ENCODE data around the gene MIB1.

MIB1 gene

DNA sequence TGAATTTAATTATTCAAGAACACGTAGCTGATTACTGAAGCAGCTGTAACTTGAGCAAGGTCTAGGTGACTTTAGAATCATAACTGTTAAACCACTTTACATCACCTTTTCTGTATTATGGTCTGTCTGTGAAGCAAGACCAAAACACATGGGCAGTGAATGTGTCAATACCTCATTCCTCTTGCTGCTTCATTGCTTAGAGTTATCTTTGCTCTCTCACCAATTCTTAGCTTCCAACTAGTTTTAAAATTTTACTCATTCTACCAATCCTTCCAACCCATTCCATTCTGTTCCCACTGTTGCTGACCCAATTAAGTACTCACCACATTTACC, 80.2 kb downstream of the MIB1 start:
- DNase-seq = no peak

DNA sequence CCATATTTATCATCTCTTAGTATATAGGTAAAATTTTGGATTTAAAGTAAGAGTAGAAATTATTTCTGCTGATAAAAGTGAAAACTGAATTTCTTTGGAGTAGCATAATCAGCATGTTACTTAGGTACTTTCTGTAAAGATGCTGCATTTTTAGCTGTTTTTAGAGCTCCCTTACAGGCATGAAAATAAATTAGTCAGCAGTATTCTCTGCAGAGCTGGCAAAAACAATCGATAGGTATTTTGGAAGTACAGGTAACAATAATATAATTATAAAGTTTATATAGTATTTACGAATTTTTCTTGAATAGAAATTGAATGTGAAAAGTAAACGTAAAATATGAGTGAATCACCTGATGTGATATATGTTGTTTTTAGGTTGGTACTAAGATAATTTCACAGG, 83.3 kb downstream of the MIB1 start:
- no peak for DNase-seq

DNA sequence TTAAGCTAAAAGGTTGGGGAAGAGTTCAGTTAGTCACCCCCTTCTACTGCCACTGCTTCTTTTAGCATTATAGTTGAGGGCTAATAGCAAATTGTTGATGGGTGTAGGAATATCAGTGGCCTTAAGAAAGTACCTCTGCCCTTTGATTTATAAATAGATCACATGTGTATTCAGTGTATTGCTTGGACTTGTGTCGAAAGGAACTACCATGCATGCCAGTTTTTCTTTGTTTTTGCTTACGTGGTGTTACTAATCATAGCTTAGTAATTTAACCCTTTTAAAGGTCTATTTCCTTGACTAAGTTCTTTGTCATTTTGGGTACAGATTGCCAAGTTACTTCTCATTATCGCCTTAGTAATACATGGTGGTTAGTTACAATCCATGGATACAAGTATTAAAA, 85.6 kb downstream of the MIB1 start:
- DNase-seq = no peak

DNA sequence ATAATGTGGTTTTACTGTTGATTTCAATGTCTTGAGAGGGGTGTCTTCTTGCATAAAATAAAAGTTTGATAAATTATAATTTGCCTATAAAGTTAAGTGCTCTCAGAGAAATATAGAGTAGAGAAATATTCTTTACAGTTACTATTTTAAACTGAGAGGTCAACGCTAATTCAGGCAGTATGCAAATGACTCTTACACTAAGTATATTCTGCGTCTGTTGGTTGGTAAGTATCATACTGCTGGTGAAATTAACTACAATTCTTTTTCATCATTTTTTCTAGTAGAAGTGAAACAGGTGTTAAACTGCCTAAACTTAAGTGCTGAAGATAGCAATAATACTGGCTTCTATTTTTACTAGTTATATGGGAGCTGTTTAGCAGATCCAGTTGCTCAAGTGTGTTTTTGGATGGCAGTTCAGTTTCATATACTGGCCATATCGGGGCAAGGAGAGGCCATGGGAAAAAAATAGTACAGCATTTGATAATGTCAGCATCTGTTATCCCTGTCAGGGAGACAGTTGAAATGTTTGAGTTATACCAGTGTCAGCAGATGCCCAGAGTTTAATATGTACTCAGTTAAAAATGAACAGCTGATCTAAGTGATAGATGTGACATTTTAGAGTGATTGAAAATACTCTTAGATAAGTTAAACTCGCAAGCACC, 86.2 kb downstream of the MIB1 start:
- DNase-seq = no peak

DNA sequence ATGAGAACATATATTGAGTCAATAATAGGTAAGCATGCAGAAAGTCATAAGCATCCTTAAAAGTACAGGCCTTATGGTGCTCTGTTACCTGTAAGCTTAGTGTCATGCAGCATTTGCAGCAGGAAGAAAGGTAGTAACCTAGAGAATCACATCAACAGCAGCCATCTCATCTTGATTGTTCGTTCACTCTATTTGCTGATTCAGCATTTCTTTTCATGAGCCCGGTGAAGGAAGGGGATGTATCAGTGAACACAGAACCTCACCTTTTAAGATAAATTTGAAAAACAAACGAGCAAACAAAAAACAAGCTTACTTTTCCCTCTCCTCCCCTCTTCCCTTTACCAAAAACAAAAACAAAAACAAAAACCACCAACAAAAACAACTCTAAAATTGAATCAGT, 89.9 kb downstream of the MIB1 start:
- no peak for DNase-seq

DNA sequence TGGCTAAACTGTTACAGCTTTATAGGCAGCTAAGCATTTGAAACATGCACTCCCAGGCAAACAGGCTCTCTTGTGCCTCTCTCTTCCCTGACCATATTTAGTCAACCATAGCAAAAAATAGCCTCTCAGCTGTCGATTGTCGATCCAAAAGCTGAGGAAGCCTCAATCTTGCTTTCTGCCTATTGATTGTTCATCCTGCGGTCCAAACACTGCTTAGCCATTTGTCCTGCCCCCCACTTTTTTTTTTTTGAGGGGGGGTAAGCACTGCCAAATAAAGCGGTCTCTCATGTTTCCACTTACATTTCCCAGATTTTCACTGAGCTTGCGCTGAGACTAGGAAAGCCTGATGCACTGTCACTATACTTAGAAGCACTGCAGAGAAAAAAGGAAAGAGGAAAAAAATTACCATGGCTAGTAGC, 90.8 kb downstream of the MIB1 start:
- DNase-seq = no peak

DNA sequence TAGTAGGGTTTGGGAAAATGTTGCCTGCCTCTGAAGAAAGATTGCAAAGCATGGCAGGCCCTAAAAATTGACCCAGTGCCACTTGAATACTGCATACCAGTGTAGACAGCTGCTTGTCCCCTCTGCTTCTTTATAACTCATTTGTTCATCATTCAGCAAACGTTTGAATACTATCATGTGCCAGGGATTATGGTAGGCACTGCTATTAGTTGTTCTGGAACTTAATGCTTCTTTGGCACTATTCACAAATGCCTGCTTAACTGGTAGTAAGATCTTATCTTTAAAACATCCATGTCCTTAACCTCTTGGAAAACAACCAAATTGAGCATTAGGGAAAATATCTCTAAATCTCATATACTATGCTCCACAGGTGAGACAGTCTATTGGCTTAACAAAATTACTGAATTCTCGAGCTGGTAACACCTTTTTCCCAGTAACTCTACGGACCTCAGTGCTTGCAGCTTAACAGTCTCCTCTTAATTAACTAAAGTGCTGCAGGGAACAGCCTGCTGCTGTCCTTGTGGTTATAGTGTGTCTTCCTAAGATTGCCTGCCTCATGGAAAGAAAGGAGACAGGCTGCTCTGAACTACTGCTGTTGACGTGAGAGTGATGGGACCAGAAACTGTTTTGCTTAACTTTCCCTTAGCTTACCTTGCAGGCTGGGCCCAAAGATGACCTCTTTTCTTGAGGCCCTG, 93.2 kb downstream of the MIB1 start:
- DNase-seq = no peak

DNA sequence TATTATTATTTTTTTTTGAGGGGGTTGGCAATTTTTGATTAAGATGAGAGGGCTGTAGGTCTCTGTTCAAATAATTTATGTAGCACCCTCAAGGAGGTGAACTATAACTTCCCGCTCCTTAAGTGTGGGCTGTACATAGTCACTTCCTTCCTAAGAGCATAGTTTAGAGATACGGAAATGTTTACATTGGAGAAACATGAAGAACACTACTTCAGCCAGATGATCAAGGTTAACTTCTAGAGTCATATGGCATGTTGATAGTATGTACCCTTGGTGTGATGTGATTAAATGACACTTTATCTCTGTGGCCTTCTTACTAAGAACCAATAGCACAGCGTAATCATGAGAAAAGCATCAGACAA, 93.7 kb downstream of the MIB1 start:
- no peak for DNase-seq

DNA sequence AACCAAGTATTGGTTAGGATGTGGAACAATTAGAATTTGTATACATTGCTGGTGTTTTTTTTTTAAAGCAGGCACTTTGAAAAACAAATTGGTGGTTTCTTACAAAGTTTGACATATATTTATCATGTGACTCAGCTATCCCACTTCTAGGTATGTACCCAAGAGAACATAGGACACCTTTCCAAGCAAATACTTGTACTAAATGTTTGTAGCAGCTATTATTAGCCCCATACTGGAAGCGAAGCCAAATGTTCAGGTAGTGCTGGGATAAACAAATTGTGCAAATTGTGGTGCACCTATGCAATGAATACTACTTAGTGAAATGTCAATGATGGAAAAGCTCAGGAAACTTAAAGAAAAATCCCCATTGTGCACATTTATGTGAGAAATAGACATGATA, 101.0 kb downstream of the MIB1 start:
- no peak for DNase-seq

DNA sequence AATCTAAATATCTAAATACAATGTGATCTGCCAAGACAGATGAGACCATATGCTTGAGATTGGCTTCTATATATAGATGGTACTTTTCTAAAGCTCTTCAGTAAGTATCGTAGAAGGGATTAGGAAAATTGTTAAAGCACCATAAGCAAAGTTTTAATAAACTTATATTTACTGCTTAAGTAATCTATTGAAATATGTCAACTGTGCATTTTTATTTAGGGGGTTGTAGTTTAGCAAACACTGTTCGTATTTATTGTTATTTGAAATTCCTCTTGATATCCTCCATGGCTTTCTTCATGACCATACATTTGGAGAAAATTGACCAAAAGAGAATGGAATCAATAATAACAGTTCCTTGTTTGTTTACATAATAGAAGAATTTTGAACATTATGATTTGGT, 102.7 kb downstream of the MIB1 start:
- DNase-seq = no peak

DNA sequence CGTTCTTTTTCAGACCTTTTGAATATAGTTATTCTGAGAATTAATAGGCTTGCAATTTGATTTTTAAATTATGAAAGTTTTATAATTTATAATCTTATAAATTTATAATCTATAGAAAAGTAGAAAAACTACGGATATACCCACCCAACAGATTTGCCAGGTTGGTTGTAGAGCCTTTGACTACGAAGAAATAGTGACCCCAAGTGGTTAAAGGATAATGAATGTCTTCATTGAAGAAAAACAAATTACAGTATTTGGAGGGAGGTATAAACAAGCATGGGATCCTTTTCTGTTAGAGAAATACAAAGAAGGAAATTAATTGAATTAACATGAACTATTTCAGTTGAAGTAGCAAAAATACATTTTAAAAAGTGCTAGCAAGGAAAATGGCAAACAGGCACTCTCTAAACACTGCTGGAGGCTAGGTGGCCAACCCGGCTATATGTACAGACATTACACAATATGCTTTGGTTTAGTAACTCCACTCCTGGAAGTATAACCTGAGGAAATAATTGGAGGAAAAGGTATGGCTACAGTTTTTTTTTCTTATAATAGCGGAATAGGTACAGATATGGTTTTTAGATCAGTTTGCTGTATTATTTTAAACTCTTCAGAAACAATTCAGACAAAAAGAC, 110.9 kb downstream of the MIB1 start:
- DNase-seq = no peak

DNA sequence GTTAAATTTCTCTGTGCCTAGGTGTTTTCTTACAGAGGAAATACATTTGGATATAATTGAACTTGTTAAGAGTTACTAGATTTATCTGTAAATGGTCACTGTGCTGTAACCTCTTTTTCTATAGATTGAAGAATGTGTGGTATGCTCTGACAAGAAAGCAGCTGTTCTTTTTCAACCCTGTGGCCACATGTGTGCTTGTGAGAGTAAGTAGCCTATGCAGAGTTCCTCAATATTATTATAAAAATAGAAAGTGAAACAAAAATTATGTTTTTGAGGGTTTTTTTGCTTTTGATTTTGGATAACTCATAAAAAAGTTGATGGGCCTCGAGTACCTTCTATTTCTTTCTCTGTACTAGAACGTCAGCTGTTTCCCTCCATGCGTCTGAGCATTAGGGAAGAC, 112.4 kb downstream of the MIB1 start:
- no peak for DNase-seq

DNA sequence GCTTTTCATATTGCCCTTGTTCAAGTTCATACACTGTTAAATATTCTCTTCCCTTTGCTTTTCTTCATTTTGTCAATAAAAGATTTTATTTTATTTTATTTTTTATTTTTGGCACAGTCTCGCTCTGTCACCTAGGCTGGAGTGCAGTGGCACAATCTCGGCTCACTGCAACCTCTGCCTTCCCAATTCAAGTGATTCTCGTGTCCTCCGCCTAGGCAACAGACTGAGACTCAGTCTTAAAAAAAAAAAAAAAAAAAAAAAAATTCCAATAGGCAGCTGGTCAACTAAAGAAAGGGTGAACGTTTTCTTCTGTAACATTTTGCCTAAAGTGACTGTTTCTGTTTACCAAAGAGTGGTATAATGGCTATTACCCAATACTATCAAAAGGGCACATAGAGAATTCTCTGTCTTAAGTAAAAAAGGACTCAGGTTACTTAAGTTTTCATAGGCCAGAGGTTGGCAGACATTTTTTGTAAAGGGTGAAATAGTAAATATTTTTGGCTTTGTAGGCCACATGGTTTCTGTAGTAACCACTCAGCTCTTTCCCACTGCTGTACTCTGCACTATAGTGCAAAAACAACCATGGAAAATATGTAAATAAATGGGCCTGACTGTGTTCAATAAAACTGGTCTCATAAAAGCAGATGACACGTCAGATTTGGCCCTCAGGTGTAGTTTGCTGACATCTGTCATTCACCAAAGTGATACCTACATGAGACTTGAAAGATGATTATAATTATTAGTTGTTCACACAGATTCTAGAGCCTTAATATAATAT, 113.4 kb downstream of the MIB1 start:
- no peak for DNase-seq

DNA sequence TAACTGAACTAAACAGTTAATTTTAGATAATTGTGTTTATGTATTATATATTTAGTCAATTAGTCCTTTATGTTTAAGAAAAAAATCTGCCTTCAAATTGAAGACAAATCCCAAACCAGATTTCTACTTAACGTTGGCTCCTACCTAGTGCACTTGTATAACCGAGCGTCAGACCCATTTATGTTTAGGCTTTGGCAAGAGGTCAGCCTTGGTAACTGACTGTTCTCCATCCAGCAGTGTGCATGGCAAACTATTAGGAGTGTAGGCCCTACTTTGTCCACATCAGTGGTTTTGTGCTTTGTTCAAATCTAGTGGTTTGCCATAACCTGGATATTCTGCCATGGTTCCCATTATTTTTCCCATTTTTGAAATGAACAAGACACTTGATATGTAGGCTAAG, 114.8 kb downstream of the MIB1 start:
- no peak for DNase-seq

DNA sequence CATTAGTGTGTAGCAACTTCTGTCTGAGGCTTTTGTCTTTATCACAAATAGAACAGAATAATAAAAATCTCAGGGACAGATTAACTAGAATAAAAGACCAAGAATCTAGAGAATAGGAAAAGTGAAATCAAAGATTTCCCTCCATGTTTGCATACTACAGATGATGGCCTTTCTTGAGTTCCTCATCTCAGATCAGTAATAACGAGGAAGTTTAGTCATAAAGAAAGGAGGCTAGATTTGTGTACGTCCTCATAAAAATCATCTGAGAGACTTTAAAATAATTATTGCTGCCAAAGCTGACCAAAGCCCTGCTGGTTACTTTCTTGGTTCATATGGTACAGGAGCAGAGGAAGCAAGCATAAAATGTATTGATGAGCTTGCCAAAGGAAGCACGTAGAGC, 117.3 kb downstream of the MIB1 start:
- DNase-seq = no peak

DNA sequence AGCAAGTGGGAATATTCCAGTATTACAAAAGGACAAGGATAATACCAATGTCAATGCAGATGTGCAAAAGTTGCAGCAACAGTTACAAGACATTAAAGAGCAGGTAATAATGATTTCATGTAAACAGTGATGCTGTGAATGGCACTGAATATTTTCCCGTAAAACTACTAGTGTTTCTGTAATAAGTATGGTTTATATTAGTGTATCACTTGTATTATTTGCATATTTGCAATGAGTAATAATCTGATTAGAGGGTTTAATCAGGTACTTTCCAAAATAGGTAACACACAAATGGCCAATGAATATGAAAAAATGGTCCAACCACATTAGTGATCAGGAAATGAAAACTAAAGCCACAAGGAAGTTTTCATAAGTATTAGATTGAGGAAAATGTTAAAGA, 118.0 kb downstream of the MIB1 start:
- no peak for DNase-seq

DNA sequence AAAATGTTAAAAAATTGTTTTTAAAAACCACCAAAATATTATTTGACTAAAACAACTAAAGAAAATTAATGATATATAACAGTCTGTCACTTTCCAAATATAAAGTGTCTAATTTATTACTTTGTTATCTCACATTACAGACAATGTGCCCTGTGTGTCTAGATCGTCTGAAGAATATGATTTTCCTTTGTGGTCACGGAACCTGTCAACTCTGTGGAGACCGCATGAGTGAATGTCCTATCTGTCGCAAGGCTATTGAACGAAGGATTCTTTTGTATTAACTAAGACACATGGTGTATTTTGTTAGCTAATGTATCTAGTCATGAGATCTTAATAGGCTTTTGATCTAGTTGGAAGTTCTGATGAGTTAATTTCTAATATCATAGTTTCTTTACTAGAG, 123.8 kb downstream of the MIB1 start:
- DNase-seq = no peak

DNA sequence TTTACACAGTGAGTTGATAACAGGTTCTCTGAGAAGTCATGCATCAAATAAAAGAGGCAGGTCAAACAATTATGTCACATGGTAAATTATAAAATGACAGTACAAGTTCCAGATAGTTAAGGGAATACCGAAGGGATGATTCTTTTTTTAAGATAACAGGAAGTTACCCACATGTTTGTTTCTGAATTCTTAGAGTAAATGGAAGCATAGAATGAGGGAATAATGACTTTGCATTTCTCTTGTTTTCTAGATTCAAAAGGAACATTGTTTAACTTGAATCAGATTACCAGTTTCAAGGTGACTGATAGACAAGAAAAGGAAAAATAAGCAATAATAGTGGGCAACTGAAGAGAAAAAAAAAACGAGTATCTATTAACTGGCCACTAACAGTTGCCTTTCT, 124.5 kb downstream of the MIB1 start:
- no peak for DNase-seq

DNA sequence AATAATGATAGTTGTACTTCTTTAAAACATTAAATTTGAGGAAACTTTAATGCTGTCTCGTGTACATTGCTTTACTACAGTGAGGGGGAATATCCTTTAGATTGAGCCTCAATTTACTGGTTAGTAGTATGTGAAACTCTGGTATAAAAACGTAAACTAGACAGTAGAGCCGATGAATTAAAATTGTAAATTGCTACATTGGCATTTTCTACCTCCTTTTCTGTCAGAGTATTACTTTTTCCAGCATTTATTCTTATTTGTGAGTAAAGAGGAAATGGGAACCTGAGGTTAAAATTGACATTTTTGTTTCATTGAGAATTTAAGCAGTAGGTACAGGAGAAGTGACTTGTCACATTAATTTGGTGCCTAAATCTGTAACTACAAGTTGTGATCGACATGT, 128.2 kb downstream of the MIB1 start:
- no peak for DNase-seq

DNA sequence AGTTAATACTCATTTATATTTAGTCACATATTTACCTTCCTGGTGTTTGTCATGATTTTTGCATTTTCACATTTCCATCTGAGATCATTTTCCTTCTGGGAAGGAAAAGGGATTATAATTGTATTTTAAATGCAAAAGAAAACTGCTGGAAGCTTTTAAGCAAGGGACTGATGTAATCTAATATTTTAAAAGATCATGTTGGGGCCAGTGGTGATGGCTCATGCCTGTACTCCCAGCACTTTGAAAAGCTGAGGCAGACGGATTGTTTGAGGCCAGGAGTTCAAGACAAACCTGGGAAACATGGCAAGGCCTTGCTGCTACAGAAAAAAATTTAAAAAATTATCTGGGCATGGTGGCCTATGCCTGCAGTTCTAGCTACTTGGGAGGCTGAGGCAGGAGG, 149.0 kb downstream of the MIB1 start:
- no peak for DNase-seq

DNA sequence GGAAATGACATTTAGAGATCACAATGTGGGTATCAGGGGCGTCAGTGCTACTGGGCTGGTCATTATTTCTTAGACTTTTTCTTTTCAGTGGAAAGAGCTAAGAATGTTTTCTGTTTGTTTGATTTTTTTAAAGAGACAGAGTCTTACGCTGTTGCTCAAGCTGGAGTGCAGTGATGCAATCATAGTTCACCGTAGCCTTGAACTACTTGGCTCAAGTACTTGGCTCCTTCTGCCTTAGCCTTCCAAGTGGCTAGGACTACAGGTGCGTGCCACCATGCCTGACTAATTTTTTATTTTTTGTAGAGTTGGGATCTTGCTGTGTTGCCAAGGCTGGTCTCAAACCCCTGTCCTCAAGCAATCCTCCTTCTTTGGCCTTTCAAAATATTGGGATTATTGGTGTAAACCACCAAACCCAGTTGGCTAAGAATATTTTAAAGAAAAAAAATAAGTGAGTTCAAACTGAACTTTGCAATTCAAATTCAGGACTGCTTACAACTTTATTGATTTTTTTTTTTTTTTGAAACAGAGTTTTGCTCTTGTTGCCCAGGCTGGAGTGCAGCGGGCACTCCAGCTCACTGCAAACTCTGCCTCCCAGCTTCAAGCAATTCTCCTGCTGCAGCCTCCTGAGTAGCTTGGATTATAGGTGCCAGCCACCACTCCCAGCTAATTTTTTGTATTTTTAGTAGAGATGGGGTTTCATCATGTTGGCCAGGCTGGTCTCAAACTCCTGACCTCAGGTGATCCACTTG, 154.2 kb downstream of the MIB1 start:
- no peak for DNase-seq

DNA sequence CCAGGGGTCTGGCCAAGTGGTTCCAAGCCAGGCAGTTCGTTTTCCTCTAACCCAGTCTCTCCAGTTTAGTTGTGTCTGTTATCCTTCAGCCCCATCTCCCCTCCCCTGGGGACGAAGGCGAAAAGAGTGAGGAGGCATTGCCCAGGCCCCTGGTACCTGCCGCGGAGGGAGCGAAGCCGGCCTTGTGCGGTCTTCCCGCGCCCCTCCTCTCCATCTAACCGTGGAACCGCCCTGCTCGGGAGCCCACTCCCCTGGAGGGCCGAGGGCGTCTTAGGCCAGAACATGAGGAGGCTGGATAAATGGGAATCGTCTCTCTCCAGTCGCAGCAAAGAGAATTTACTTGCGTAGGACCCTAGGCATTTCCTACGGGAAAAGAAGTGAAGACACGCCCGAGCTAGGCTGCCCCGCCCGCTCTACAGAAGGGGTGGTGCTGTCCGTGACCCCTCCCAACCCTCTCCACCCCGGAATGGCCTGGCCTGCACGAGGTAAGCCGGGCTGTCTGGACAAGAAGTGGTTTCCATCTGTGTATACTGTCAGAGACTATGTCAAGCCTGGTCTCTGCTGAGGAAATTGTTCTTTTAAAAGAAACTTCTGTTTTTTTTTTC, 156.2 kb downstream of the MIB1 start:
- DNase-seq = no peak

DNA sequence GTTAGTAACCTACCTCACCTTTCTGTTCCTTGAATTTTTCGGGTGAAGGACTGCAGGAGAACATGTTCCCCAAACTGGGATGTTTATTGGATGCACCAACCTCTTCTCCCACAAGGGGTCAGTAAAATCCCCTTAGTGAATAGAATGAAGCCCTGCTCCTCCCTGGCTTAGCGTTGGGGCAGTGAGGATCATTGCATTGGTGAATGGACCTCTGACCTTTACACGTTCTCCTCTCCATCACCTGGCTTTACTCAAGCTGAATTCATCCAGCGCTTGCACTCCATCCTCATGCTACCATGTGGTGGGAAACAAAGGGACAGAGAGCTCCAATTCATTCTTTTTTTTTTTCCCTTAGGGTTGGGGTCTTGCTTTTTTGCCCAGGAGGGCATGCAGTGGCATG, 157.2 kb downstream of the MIB1 start:
- DNase-seq = peak; percentile 11
